Fibroblast of the conjunctiva (primary cell): ENCODE results near the gene RUFY3.
"Not testable (repeated sequence)": the region's sequence is repeated elsewhere in the genome, so short reads cannot be mapped to it uniquely, and the experiment has no call there.

Source experiments
- DNase-seq: peaks from one replicate; pipeline ENCODE4 v3.0.0-alpha.2; 2010; ENCODE audit warnings: low read depth

RUFY3 gene

GRCh38 chr4:70706044-70706461 is 15.7 kb upstream of the RUFY3 start:
- no peak for DNase-seq

- DNase-seq: no peak
Observed at GRCh38 chr4:70706516-70706915, 15.2 kb upstream of the RUFY3 start.

- no peak for DNase-seq
Observed at GRCh38 chr4:70709611-70710205, 12.1 kb upstream of the RUFY3 start.

GRCh38 chr4:70711599-70711998 is 10.2 kb upstream of the RUFY3 start:
- no peak for DNase-seq

GRCh38 chr4:70712150-70712549 is 9.6 kb upstream of the RUFY3 start:
- no peak for DNase-seq

GRCh38 chr4:70712604-70713452 is 8.9 kb upstream of the RUFY3 start:
- no peak for DNase-seq

- no peak for DNase-seq
Observed at GRCh38 chr4:70713453-70714078, 8.2 kb upstream of the RUFY3 start.

- DNase-seq: no peak
Observed at GRCh38 chr4:70714079-70714887, 7.5 kb upstream of the RUFY3 start.

GRCh38 chr4:70715097-70715496 is 6.7 kb upstream of the RUFY3 start:
- DNase-seq: no peak

GRCh38 chr4:70718811-70719604 is 2.8 kb upstream of the RUFY3 start:
- no peak for DNase-seq

- DNase-seq: peak; percentile 65
Observed at GRCh38 chr4:70722199-70722791, 531 bp downstream of the RUFY3 start.

- DNase-seq: no peak
Observed at GRCh38 chr4:70724463-70724862, 2.7 kb downstream of the RUFY3 start.

GRCh38 chr4:70725633-70726032 is 3.9 kb downstream of the RUFY3 start:
- no peak for DNase-seq

GRCh38 chr4:70726515-70726914 is 4.8 kb downstream of the RUFY3 start:
- not testable (repeated sequence) for DNase-seq

GRCh38 chr4:70728091-70728490 is 6.3 kb downstream of the RUFY3 start:
- no peak for DNase-seq

GRCh38 chr4:70732878-70733277 is 11.1 kb downstream of the RUFY3 start:
- not testable (repeated sequence) for DNase-seq

GRCh38 chr4:70734168-70734954 is 12.6 kb downstream of the RUFY3 start:
- DNase-seq: no peak

GRCh38 chr4:70734971-70735370 is 13.2 kb downstream of the RUFY3 start:
- no peak for DNase-seq

GRCh38 chr4:70735915-70736314 is 14.2 kb downstream of the RUFY3 start:
- peak; percentile 38 for DNase-seq

- DNase-seq: no peak
Observed at GRCh38 chr4:70737006-70737405, 15.2 kb downstream of the RUFY3 start.
